SU-DHL-6 (cell line): ENCODE measurements around the gene NANOS2.

ENCODE experiments used
- H2AFZ ChIP-seq: fragments of 200-600 bp; sonication (generic); 2 replicates; pipeline ENCODE4 v1.6.1; 2014; ENCODE audit warnings: low read depth, mild to moderate bottlenecking, moderate library complexity, mixed read lengths, antibody characterized with exemption, low read length; ENCODE audit not compliant: severe bottlenecking
- H3F3A ChIP-seq: fragments of 200-600 bp; shearing (Covaris generic); 2 replicates; pipeline ENCODE4 v1.6.0; 2016; ENCODE audit warnings: antibody characterized with exemption, mild to moderate bottlenecking; ENCODE audit not compliant: insufficient read depth
- H3K27ac ChIP-seq: fragments of 200-600 bp; sonication (generic); 2 replicates; pipeline ENCODE4 v1.5.1; 2016; ENCODE audit warnings: low read depth, mild to moderate bottlenecking, low read length, moderate library complexity, mixed read lengths
- H3K27me3 ChIP-seq: fragments of 200-600 bp; sonication (generic), shearing (Covaris generic); 2 replicates; pipeline ENCODE4 v1.6.0; 2014; ENCODE audit warnings: mild to moderate bottlenecking, low read length
- H3K36me3 ChIP-seq: fragments of 200-600 bp; sonication (generic); 2 replicates; pipeline ENCODE4 v1.6.1; 2014; ENCODE audit warnings: mild to moderate bottlenecking, low read length, mixed read lengths
- H3K4me2 ChIP-seq: fragments of 300-600, 200-600 bp; shearing (Covaris generic), sonication (generic); 2 replicates; pipeline ENCODE4 v1.6.0; 2014; ENCODE audit warnings: low read length, low read depth, mild to moderate bottlenecking; ENCODE audit not compliant: poor library complexity, severe bottlenecking
- H3K4me3 ChIP-seq: fragments of 200-600 bp; sonication (generic); 2 replicates; pipeline ENCODE4 v1.5.1; 2014; ENCODE audit warnings: antibody characterized with exemption, low read length, mild to moderate bottlenecking, mixed read lengths; ENCODE audit not compliant: insufficient read depth, poor library complexity, severe bottlenecking
- H3K79me2 ChIP-seq: fragments of 200-600 bp; sonication (generic); 2 replicates; pipeline ENCODE4 v1.6.1; 2014; ENCODE audit warnings: mild to moderate bottlenecking, low read length, moderate library complexity; ENCODE audit not compliant: insufficient read depth
- H3K9ac ChIP-seq: fragments of 200-600 bp; sonication (generic); 2 replicates; pipeline ENCODE4 v1.7.0; 2014; ENCODE audit warnings: mild to moderate bottlenecking, low read length
- H3K9me2 ChIP-seq: fragments of 200-600 bp; sonication (generic); replicated peaks from 2 replicates; pipeline ENCODE4 v1.6.1; 2014; ENCODE audit warnings: low read length; ENCODE audit not compliant: insufficient read depth
- H3K9me3 ChIP-seq: fragments of 200-600 bp; sonication (generic); 2 replicates; pipeline ENCODE4 v1.6.1; 2014; ENCODE audit warnings: low read length, mixed read lengths; ENCODE audit not compliant: insufficient read depth
- H4K20me1 ChIP-seq: fragments of 200-600 bp; sonication (generic); 2 replicates; pipeline ENCODE4 v1.6.1; 2014; ENCODE audit warnings: low read depth, mild to moderate bottlenecking, antibody characterized with exemption, low read length, moderate library complexity, mixed read lengths
- CTCF ChIP-seq: fragments of 200-600 bp; sonication (generic); IDR thresholded peaks from one replicate; pipeline ENCODE4 v1.5.1; 2017; ENCODE audit warnings: antibody characterized with exemption, mild to moderate bottlenecking, low read length, moderate library complexity; ENCODE audit not compliant: insufficient read depth, poor library complexity, severe bottlenecking
- EZH2phosphoT487 ChIP-seq: fragments of 200-600 bp; sonication (generic), shearing (Covaris generic); conservative IDR thresholded peaks from 2 replicates; pipeline ENCODE4 v1.6.1; 2018; ENCODE audit warnings: mild to moderate bottlenecking, antibody characterized with exemption, low read length, moderate library complexity, mixed read lengths

NANOS2 gene

GRCh38 chr19:45938733-45939319 is 24.2 kb upstream of the NANOS2 start:
- no peak overlapping the region for H3K4me2 ChIP-seq
- no peak overlapping the region for H3K4me3 ChIP-seq
- no peaks in the 10 kb centered on the region for H3K36me3 ChIP-seq
- H3K9ac ChIP-seq: no peak overlapping the region
- H3F3A ChIP-seq: no peaks in the 10 kb centered on the region
- no peaks in the 10 kb centered on the region for H4K20me1 ChIP-seq
- no peak overlapping the region for H2AFZ ChIP-seq
- H3K27ac ChIP-seq: no peak overlapping the region
- no peaks in the 10 kb centered on the region for H3K79me2 ChIP-seq
- no peaks in the 10 kb centered on the region for H3K9me2 ChIP-seq
- TF ChIP-seq EZH2phosphoT487 (no peak), CTCF (no peak)
- H3K27me3 ChIP-seq: no peaks in the 10 kb centered on the region
- H3K9me3 ChIP-seq: no peaks in the 10 kb centered on the region

GRCh38 chr19:45935267-45935666 is 20.7 kb upstream of the NANOS2 start:
- Histone ChIP-seq H3K27ac (no peak overlapping the region), H3K4me2 (no peak overlapping the region), H3K9me2 (no peaks in the 10 kb centered on the region), H3K9me3 (no peaks in the 10 kb centered on the region), H3K9ac (no peak overlapping the region), H3K79me2 (no peaks in the 10 kb centered on the region), H3K36me3 (no peaks in the 10 kb centered on the region), H3K27me3 (no peaks in the 10 kb centered on the region), H4K20me1 (no peaks in the 10 kb centered on the region), H3F3A (no peaks in the 10 kb centered on the region), H3K4me3 (no peak overlapping the region), H2AFZ (no peak overlapping the region)
- no peak for TF ChIP-seq CTCF
- TF ChIP-seq EZH2phosphoT487: no peak

GRCh38 chr19:45934551-45935230 is 20.1 kb upstream of the NANOS2 start:
- Histone ChIP-seq H2AFZ (no peak overlapping the region), H3K27me3 (no peaks in the 10 kb centered on the region), H3F3A (no peaks in the 10 kb centered on the region), H3K9me2 (no peaks in the 10 kb centered on the region), H3K9ac (no peak overlapping the region), H3K36me3 (no peaks in the 10 kb centered on the region), H3K9me3 (no peaks in the 10 kb centered on the region), H3K4me3 (no peak overlapping the region), H4K20me1 (no peaks in the 10 kb centered on the region), H3K4me2 (no peak overlapping the region), H3K79me2 (no peaks in the 10 kb centered on the region), H3K27ac (no peak overlapping the region)
- TF ChIP-seq CTCF (no peak), EZH2phosphoT487 (no peak)
